ENCODE measurements around the gene PSAPL1.

Gene PSAPL1

GRCh38 chr4:7393601-7394575 lies 40.8 kb downstream of the PSAPL1 start:
- DNase-seq = no peak

DNA sequence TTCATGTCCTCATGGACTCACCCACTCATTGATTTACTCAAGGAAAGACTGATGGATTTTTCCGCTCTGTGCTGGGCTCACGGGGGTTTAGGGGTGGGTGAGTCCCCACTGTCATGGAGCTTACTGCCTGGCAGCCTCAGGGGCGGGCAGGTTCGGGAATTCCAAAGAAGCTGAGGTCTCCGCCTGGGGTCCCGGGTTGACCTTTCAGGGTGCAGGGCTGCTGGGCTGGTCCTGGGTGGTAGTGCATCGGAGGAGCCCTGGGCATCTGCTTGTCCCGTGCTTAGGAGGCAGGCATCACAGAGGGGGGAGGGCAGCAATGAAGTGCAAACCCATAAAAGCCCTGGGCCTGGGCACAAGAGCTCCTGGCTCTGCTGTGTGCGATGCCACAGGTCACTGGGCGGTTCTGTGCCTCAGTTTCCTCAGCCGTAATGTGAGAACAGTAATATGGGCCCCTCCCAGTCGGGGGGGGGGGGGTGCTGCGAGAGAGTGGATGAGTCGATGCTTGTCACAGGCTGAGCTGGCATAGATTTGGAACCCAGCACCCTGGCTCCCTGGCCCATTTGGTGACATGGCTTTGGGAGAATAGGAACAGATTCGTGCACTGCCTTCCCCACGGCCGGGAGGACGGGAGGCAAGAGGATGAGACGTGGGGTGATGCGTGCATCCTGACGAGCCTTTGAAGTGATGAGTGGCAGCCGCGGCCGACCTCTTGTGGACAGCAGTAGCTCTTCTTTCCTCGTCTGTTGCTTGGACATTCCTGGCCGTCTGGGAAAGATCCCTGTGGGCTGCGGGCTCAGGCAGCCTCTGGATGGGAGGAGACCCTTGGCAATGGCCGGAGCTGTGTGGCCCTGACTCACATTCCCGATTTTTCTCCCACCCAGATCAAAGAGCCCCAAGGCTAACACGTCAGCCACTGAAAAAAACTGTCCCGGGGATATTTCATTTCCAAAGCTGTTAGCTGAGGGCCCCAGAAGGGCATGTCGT lies 42.0 kb downstream of the PSAPL1 start:
- no peak for DNase-seq

DNA sequence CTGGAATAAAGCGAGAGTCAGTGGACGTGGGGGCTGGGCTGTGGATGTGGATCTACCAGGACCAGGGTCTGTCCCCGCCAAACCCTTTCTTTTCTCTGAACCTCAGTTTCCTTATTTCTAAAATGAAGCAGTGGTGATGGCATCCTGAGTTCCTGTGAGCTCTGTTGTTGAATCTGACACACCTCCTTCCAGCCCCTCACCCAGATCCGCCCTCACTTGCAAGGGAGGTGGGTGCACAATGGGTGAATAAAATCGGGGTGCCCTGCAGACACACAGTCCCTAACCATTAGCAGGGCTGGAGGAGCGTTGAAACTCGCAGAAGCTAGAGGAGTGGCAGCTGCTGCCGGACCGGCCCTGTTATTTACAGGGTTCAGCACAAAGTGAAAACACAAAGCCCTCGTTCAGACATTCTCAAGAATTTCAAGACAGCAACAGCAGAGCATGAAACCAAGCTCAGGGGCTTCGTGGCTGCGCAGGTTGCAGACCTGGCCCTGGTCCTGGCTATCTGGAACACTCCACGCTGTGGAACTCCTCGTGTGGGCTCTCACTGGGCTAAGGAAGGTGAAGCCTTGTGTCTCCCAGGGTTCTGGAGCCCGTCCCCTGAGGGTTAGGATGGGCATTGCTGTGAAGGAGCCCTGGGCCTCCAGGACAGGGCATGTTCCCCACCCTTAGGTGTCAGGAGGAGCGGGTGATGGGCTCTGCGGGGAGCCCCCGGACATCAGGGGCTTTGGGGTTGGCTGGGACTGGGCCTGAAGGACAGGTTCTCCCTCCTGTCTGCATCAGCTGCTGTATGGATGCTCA lies 42.9 kb downstream of the PSAPL1 start:
- no peak for DNase-seq

GRCh38 chr4:7390906-7391636 lies 43.7 kb downstream of the PSAPL1 start:
- no peak for DNase-seq

- no peak for DNase-seq
Measured at GRCh38 chr4:7390336-7390735, 44.4 kb downstream of the PSAPL1 start.

- DNase-seq = no peak
Measured at GRCh38 chr4:7389719-7390118, 45.0 kb downstream of the PSAPL1 start.

DNA sequence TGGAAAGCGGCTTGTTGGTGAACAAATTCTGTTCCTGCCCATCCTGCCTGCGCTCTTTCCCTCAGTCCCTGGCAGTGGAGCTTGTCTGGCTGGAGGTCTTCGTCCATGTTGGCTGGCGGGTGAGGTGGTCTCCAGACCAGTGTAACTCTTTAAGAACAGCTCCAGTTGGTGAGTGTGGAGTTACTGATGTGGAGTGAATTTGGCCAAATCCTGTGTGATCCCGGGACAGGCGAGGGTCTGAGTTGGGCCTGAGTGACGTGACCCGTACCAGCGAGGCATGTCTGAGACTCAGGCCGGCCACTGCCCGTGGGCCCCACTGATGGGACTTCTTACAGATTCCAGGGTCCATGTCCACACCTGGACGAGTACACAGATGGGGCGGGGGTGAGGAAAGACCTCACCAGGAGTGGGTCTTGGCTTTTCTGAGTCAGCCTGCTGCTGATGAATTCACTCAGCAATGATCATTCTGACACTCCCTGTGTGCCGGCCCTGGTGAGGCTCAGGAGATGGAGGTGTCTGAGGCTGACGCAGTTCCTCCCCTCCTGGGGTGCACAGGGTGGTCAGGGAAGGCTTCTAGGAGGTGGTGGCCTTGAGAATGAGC lies 45.5 kb downstream of the PSAPL1 start:
- DNase-seq = no peak

- no peak for DNase-seq
Measured at GRCh38 chr4:7388627-7389026, 46.1 kb downstream of the PSAPL1 start.

DNA sequence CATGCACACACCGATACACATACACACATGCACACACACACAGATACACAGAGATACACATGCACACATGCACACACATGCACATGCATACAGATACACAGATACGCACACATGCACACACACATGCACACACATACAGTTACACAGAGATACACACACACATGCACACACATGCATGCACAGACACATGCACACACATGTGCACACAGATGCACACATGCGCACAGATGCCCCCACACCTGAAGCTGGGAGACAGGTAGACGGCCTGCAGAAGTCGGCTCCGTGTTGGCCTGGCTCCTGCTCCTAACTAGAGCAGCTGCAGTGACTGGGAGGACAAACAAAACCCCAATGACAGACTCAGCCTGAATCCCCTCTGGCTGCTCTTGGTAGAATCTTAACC lies 46.8 kb downstream of the PSAPL1 start:
- no peak for DNase-seq

GRCh38 chr4:7384929-7385890 lies 49.5 kb downstream of the PSAPL1 start:
- DNase-seq = no peak

DNA sequence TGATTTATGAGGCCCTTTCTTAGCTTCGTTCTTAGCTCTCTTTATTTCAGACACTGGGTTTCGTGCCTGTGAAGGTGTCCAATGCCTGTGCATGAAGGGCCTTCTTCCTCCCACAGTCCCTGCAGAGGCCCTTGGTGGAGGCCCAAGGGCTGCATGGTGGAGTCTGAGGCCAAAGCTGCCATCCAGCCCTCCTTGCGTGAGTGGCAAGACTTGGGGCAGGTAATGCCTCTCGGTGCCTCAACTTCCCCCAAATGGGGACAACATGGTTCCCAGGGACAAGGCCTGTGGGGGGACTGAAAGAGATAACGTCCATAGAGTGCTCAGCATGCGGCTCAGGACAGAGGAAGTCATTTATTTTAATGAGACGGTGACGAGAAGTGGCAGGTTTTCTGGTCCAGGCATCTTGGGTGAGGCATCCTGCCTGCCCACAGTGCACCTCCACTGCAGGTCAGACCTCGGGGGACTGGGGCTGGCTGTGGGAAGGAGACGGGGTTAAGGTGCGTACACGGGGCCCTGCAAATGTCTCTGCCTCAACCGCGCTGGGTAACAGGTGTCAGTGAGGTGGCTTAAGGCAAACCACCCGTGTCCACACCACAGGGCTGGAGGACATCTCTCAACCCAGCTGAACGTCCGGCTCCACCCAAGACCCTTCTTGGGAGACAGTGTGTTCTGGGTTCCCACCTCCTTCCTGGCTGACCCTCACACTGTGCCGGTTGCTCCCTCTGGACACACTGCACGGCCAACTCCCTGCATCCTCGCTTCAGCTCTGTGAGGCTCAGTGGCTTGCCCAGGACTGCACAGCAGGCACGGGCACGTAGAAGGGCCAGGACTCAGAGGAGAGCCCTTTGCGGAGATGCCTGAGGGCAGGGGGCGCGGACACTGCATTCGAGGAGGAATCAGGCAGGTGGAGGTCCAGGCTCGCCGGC lies 50.5 kb downstream of the PSAPL1 start:
- no peak for DNase-seq

DNA sequence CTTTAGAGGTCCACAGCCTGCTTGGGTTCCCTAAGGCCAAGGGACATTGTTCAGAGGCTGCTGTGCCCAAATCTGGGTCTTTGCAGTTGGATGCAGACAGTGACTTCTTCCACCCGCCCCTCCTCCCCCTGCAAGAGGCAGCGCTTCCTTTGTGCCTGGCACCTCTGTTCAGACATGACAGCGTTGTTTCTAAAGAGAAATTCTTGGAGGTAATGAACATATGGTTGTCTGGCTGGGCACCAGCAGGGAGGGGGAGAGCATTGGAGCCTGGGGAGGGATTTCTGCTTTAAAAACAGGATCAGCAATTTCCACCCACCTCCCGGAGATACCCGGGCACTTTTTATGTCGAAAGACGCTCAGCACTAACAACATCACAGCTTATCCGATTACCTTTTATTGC lies 51.5 kb downstream of the PSAPL1 start:
- no peak for DNase-seq

GRCh38 chr4:7382634-7383014 lies 52.1 kb downstream of the PSAPL1 start:
- no peak for DNase-seq

DNA sequence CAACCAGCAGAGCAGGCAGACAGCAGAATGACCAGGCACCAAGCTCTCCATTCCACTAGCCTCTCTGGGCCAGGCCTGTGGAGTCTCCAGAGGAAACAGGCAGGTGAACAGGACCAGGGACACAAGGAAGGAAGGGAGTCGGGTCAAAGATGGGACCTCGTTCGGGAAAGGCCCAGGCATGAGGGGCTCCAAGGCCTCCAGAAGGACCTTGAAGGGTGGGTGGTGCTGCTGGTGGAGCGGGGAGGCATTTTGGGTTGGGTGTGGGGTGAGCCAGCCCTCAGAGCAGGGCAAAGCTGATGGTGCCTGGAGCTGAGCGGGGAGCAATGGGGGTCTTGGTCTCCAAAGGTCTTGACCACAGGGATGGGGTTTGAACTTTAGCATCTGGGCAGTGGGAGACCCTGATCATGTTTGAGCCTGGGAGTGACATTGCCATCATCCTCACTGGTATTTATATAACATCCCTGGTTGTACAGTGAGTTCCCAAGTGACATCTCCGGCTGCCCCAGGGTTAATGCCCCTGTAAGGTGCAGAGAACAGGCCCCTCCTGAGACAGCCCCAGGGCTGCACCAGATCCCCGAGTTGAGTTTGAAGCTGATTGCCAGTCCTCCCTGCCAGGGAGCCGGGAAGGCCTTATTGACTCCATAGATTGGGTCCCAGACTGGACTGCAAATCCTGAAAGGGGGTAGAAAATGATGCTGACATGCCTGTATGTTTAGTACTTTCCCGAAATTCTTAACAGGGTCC lies 52.7 kb downstream of the PSAPL1 start:
- DNase-seq = no peak

DNA sequence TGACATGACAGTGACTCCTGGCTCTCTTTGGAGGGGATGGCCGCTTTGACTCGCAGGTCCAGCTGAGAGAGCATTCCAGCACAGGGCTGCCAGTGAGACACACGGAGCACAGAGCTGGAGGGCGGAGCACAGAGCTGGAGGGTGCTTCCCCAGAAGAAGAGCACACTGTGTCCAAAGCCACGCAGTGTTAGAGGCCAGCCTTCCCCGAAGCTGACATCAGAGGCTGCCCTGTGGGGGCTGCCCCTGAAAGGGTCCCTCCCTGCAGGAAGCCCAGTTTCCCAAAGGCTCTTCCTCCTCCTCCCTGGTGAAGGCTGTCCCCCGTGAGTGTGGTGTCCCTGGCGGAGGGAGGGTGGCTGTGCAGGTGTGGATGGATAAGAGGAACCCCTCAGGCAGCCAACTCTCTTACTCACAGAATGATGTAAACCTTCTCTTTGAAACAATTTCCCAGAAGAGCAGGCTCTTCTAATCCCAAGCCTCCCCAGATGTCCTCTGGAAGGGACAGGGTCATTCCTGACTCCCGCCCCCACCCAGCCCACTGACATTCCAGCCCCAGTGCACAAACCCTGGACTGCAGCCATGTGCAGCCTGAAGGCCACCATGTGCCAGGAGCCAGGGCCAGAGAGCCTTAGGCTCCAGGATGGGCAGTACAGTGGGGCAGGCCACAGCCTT lies 53.4 kb downstream of the PSAPL1 start:
- DNase-seq = no peak
